Fibroblast of mammary gland (primary cell): ENCODE data around the gene ACO1.
A peak's percentile ranks its signal among the peaks of the same experiment; 100 is the strongest.

ENCODE experiments used
- DNase-seq: peaks from one replicate; pipeline ENCODE4 v3.0.0-alpha.2; 2010; ENCODE audit warnings: low read depth
- H3K4me3 ChIP-seq: 2 replicates; pipeline ENCODE4 v1.5.1; 2011; ENCODE audit warnings: low read depth, mild to moderate bottlenecking, low read length, moderate library complexity; ENCODE audit not compliant: control insufficient read depth
- CTCF ChIP-seq: conservative IDR thresholded peaks from 2 replicates; pipeline ENCODE4 v1.5.1; 2011; ENCODE audit warnings: low read depth, low read length, inconsistent platforms; ENCODE audit not compliant: control insufficient read depth, insufficient read depth

ACO1 gene

GRCh38 chr9:32468740-32469139 lies 84.3 kb downstream of the ACO1 start:
- DNase-seq: no peak
- TF ChIP-seq CTCF: no peak
- H3K4me3 ChIP-seq: no peak overlapping the region

GRCh38 chr9:32472344-32472743 lies 87.9 kb downstream of the ACO1 start:
- TF ChIP-seq CTCF: no peak
- no peak for DNase-seq
- no peak overlapping the region for H3K4me3 ChIP-seq

GRCh38 chr9:32483343-32483742 lies 98.9 kb downstream of the ACO1 start:
- no peak overlapping the region for H3K4me3 ChIP-seq
- TF ChIP-seq CTCF: no peak
- DNase-seq: no peak

GRCh38 chr9:32486839-32487562 lies 102.6 kb downstream of the ACO1 start:
- H3K4me3 ChIP-seq: no peak overlapping the region
- peak; percentile 10 for DNase-seq
- TF ChIP-seq CTCF: no peak

GRCh38 chr9:32487981-32488380 lies 103.5 kb downstream of the ACO1 start:
- H3K4me3 ChIP-seq: no peak overlapping the region
- peak; percentile 22 for DNase-seq
- TF ChIP-seq CTCF: no peak

- no peak overlapping the region for H3K4me3 ChIP-seq
- TF ChIP-seq CTCF: no peak
- DNase-seq: no peak
Measured at GRCh38 chr9:32490601-32491000, 106.2 kb downstream of the ACO1 start.

- DNase-seq: no peak
- TF ChIP-seq CTCF: no peak
- H3K4me3 ChIP-seq: no peak overlapping the region
Measured at GRCh38 chr9:32497921-32498320, 113.5 kb downstream of the ACO1 start.
